ACC112 (cell line): ENCODE data around the gene ARMH3.
A peak's percentile ranks its signal among the peaks of the same experiment; 100 is the strongest.
"Not testable (repeated sequence)": the region's sequence is repeated elsewhere in the genome, so short reads cannot be mapped to it uniquely, and the experiment has no call there.

ENCODE experiments used
- H2AFZ ChIP-seq: fragments of 200-600 bp; sonication (generic); one replicate; pipeline ENCODE4 v1.6.0; 2017; ENCODE audit warnings: antibody characterized with exemption, low read length; ENCODE audit not compliant: unreplicated experiment
- H3K27ac ChIP-seq: fragments of 200-600 bp; sonication (generic); 2 replicates; pipeline ENCODE4 v1.5.1; 2014; ENCODE audit warnings: low read depth, mild to moderate bottlenecking, antibody characterized with exemption, low read length, moderate library complexity
- H3K27me3 ChIP-seq: fragments of 200-600 bp; sonication (generic); 2 replicates; pipeline ENCODE4 v1.6.1; 2014; ENCODE audit warnings: mild to moderate bottlenecking, antibody characterized with exemption, low read length, moderate library complexity, mixed read lengths; ENCODE audit not compliant: insufficient read depth
- H3K36me3 ChIP-seq: fragments of 200-600 bp; sonication (generic); 2 replicates; pipeline ENCODE4 v1.6.1; 2016; ENCODE audit warnings: mild to moderate bottlenecking, antibody characterized with exemption, low read length, moderate library complexity, mixed read lengths; ENCODE audit not compliant: insufficient read depth
- H3K4me1 ChIP-seq: fragments of 200-600 bp; sonication (generic); one replicate; pipeline ENCODE4 v1.6.1; 2016; ENCODE audit warnings: low read length, mixed read lengths; ENCODE audit not compliant: insufficient read depth, unreplicated experiment, control insufficient read depth
- H3K4me3 ChIP-seq: fragments of 200-600 bp; sonication (generic); 2 replicates; pipeline ENCODE4 v1.5.1; 2014; ENCODE audit warnings: mild to moderate bottlenecking, low read depth, low read length
- H3K79me2 ChIP-seq: fragments of 200-600 bp; sonication (generic); one replicate; pipeline ENCODE4 v1.6.0; 2016; ENCODE audit warnings: low read length; ENCODE audit not compliant: control insufficient read depth, unreplicated experiment, insufficient read depth

Gene ARMH3

DNA sequence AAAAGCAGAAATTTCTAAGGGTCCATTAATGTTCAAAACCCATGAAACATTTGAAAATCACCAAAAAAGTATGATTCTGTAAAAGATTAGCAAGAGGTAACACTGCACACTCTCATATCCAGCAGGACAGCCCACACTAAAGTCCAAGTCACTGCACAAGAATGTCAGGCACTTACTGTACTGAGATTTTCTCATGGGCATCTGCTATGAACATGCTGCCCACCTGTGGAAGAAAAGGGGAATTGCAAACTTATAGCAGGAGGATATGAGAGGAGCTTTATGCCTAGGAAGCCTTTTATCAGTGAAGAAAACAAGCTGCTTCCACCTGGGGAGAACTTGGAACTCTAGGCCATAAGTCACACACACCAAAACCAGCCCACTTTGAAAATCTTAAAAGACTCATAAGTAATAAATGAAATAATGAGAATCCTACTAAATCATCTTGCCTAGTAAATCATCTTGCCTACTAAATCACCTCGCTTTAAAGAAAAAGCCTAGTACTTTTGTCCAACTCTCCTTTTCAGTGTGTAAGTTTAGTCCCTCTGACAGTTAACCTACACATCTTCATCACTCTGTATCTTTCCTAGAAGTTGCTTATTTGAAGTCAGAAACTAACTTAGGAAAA is 46.1 kb downstream of the ARMH3 start:
- Histone ChIP-seq H3K79me2 (no peaks in the 10 kb centered on the region), H3K4me3 (no peak overlapping the region), H3K4me1 (peaks cover 7% of the 10 kb centered on the region), H3K27ac (no peak overlapping the region), H3K36me3 (peaks cover 4% of the 10 kb centered on the region; the same call in 1 of the 2 replicates), H3K27me3 (no peaks in the 10 kb centered on the region), H2AFZ (no peak overlapping the region)

DNA sequence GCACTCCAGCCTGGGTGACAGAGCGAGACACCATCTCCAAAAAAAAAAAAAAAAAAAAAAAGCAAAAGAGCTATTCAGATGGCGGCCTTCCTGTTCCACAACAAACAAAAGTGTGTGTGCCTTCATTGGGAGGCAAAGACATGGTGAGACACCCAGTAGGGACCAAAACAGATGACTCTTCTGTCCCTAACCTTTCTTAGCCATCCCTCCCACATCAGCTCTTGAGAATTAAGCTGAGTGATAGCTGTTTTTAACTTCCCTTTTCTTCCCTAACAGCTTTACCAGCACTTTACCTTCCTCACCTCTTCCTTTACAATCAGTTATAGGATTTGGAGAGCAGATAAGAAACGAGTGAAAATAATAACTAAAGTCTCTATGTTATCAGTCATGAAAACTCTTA is 48.2 kb downstream of the ARMH3 start:
- peaks cover 26% of the 10 kb centered on the region for H3K4me1 ChIP-seq
- no peaks in the 10 kb centered on the region; the same call in 1 of the 2 replicates for H3K36me3 ChIP-seq
- H3K79me2 ChIP-seq = no peaks in the 10 kb centered on the region
- H3K4me3 ChIP-seq = no peak overlapping the region
- H2AFZ ChIP-seq = no peak overlapping the region
- H3K27ac ChIP-seq = no peak overlapping the region
- H3K27me3 ChIP-seq = no peaks in the 10 kb centered on the region

DNA sequence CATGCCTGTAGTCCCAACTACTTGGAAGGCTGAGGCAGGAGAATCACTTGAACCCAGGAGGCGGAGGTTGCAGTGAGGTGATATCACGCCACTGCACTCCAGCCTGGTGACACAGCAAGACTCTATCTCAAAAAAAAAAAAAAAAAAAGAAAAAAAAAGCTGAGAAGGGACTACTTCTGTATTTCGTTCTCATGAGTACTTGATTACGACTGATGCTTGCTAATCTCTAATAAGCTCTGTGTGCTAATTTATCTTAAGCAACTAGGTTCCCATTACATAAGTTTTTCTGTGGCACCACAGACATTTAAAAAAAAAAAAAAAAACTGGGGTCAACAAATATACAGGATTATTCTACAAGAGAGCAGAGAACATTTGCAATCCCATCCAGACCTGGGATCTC is 48.9 kb downstream of the ARMH3 start:
- not testable (repeated sequence) for H3K27me3 ChIP-seq, H3K36me3 ChIP-seq, H2AFZ ChIP-seq, H3K4me3 ChIP-seq, H3K79me2 ChIP-seq, H3K27ac ChIP-seq
- peaks cover 26% of the 10 kb centered on the region for H3K4me1 ChIP-seq

DNA sequence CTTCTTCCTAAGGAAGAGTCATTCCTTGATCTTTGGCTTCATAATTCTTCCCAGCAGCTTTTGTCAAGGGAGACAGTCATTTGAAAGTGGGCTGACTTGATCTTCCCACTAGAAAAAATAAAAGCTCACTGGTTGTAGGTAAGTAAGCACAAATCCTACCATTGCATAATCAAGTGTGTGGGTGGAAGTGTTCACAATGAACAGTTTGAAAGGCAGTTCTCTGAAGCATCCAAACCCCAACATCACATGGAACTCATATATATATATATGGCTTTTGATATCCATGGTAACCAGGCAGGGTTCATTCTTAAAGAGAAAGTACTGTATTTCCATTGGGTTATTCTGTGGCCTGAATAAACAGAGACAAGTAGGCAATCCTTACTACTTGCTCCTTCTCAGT is 51.6 kb downstream of the ARMH3 start:
- Histone ChIP-seq H3K27me3 (no peaks in the 10 kb centered on the region), H3K27ac (peak overlapping the region; percentile 85), H3K36me3 (no peaks in the 10 kb centered on the region; the same call in 1 of the 2 replicates), H3K4me3 (no peak overlapping the region), H2AFZ (no peak overlapping the region), H3K79me2 (no peaks in the 10 kb centered on the region), H3K4me1 (peaks cover 22% of the 10 kb centered on the region)

DNA sequence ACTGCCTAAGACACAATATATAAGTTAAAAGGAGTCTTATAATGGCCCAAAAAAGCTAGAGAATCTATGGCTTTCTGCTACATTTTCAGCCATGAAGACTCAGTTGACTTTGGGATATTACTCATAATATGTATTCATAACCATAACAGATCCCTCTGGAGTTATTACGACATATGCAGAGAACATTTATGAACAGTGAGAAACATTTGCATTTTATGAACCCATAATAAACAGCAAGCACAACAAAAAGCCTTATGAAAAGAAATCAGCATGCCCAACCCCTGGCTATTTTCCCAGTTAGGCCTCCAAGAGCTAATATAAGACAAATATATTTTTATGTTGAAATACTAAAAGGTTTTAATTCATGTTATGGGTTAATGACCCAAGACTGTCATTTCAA is 52.4 kb downstream of the ARMH3 start:
- no peaks in the 10 kb centered on the region for H3K27me3 ChIP-seq
- H3K4me3 ChIP-seq = no peak overlapping the region
- H3K4me1 ChIP-seq = peaks cover 19% of the 10 kb centered on the region
- no peaks in the 10 kb centered on the region for H3K36me3 ChIP-seq
- H2AFZ ChIP-seq = no peak overlapping the region
- H3K79me2 ChIP-seq = no peaks in the 10 kb centered on the region
- peak overlapping the region; percentile 85 for H3K27ac ChIP-seq

DNA sequence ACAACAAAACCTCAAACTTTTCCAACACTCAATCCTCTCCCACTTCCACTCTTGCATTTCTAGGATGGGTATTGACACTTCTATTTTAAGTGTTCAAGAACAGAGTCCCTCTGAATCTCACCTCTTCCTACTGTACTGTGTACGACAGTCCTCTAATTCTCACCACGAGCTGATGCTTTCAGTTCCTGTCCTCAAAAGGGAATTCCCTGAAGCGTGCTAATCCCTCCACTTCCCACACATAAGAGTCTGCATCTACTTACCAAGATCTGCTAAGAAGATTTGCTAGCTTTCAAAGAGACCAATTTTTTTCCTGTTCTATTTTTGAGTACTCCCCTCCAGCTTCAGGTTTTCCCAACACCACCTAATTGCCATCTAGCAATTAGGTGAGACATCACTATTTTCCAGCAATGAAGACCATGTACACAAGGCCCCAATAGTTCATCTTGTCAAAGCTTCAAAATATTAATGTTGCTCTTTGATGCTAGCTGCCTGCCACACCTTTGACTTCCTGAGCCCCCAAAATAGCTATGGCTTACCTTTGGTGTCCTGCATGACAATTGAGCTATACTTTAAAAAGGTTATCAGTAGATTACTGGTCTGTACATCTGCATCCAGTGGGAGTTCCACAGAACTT is 54.4 kb downstream of the ARMH3 start:
- H3K79me2 ChIP-seq = no peaks in the 10 kb centered on the region
- H3K27me3 ChIP-seq = no peaks in the 10 kb centered on the region
- no peaks in the 10 kb centered on the region for H3K36me3 ChIP-seq
- H3K4me1 ChIP-seq = peaks cover 21% of the 10 kb centered on the region
- no peak overlapping the region for H2AFZ ChIP-seq
- no peak overlapping the region for H3K4me3 ChIP-seq
- H3K27ac ChIP-seq = no peak overlapping the region

DNA sequence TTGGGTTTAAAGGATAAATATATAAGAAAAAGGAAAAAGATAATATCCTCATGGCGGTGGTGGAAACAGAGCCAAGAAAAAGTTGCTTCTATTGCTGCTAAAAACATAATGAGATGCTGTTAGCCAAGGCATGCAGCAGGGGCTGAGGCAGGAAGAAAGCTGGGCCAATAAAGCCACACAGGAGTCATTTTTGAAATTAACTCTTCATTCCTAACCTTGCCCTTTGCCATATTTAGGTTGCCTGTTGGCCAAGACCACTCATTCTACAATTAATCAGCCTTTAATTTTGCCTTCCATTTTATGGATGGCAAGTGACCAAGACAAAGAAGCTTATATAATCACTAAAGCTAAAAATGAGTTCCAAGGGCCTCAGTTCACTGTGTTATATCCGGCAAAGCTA is 58.2 kb downstream of the ARMH3 start:
- H3K27me3 ChIP-seq = no peaks in the 10 kb centered on the region
- H3K79me2 ChIP-seq = no peaks in the 10 kb centered on the region
- H3K36me3 ChIP-seq = no peaks in the 10 kb centered on the region
- no peak overlapping the region for H3K27ac ChIP-seq
- H3K4me3 ChIP-seq = no peak overlapping the region
- H3K4me1 ChIP-seq = peaks cover 18% of the 10 kb centered on the region
- no peak overlapping the region for H2AFZ ChIP-seq

DNA sequence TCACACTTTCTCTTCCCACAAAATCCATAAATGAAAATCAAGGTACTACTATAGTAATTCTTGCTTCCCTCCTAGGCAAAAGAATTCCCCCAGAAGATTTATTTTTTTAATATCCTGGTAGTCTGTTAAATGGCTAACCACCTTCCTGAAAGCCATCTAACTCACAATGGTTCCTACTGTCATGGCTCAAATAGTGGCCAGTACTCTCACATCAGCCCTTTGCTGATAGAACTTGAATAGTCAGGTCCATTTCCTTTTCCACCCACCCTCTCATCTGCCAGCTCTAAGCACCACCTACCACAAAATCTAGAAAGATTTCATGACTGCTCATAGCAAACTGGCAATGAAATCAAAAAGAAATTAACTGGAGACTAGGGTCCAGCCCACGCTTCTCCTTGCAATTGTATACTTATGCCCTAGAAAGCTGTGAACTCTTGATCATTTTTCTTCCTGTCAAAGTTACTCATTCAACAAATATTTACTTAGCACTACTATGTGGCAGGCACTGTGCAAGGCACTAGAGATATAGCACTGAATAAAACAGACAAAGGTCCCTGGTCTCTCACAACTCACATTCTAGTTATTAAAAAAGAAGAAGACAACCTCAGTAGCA is 60.4 kb downstream of the ARMH3 start:
- Histone ChIP-seq H3K4me1 (peaks cover 18% of the 10 kb centered on the region), H3K79me2 (no peaks in the 10 kb centered on the region), H2AFZ (no peak overlapping the region), H3K27ac (peak overlapping the region; percentile 47), H3K36me3 (peaks cover 2% of the 10 kb centered on the region; the same call in 1 of the 2 replicates), H3K4me3 (no peak overlapping the region), H3K27me3 (no peaks in the 10 kb centered on the region)

DNA sequence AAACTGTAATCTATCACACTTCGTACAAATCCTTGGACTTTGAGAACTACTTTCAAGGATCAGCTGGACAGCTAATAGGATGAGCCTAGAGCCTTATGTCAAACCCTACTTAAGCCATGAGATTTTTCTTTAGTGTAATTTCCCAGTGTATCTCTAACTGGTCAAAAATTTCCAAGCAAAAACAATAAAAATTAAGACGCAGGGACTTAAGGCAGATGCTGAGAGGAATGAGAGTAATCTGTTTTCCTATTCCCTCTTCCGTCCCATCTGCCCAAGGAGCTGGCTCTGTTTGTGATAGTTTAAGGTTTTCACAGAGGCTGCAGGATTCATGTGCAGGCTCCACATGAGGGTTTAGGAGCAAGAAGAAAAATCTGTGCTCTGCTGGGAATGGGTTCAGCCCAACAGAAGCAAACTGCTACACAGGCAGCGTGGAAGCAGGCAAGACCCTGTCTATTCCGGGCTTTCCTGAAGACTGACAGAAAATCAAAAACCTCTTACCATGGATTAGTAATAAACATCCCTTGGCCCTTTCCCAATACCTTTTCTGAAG is 62.2 kb downstream of the ARMH3 start:
- peaks cover 18% of the 10 kb centered on the region for H3K4me1 ChIP-seq
- H3K36me3 ChIP-seq = peaks cover 7% of the 10 kb centered on the region; the same call in 1 of the 2 replicates
- no peaks in the 10 kb centered on the region for H3K79me2 ChIP-seq
- H3K4me3 ChIP-seq = no peak overlapping the region
- no peak overlapping the region for H3K27ac ChIP-seq
- no peak overlapping the region for H2AFZ ChIP-seq
- H3K27me3 ChIP-seq = no peaks in the 10 kb centered on the region

DNA sequence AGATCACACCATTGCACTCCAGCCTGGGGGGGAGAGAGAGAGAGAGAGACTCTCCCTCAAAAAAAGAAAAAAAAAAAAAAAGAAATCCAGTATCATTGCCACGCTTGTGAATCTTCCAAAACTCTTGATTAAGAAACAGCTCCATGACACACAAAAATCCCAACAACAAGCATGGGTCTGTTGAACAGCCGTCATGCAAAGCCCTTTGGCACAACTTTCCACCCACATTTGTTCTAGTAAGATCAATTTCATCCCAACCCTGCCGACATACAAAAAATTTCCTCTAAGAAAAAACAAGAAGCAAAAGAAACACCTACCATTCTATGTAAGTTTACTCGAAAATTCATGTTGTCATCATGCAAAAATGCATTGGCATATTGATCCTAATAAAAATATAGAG is 62.8 kb downstream of the ARMH3 start:
- no peak overlapping the region for H3K27ac ChIP-seq
- peaks cover 8% of the 10 kb centered on the region; the same call in 1 of the 2 replicates for H3K36me3 ChIP-seq
- H3K4me3 ChIP-seq = no peak overlapping the region
- no peak overlapping the region for H2AFZ ChIP-seq
- H3K27me3 ChIP-seq = no peaks in the 10 kb centered on the region
- H3K79me2 ChIP-seq = no peaks in the 10 kb centered on the region
- H3K4me1 ChIP-seq = peaks cover 18% of the 10 kb centered on the region
